Heart left ventricle (tissue), 16 donors: ENCODE measurements around the gene RNF175. TPM values are rescaled to one million over a fixed set of nuclear protein-coding genes. Genes with fewer than 3 reads are reported as not detected.

Experiments used
- ATAC-seq, 4 donors: fragments of 200-7000 bp; cut with Tn5 transposase; one replicate each; pipeline ENCODE4 v1.9.1; 2020 to 2022; ENCODE audit warnings: moderate library complexity in 4 of 4, mild to moderate bottlenecking in 3 of 4, moderate number of reproducible peaks in 1 of 4
- DNase-seq, 5 donors: peaks; one replicate each; pipeline ENCODE4 v3.0.0-alpha.2; 2020
- H3K27ac ChIP-seq, 12 donors: fragments of 200-600 bp; sonication (generic) in 4 of 12; one replicate each; pipeline versions ENCODE4 v1.5.0 to v1.8.0; 2016 to 2022; ENCODE audit warnings: mild to moderate bottlenecking in 2 of 12
- H3K27me3 ChIP-seq, 9 donors: fragments of 200-600 bp; sonication (generic) in 2 of 9; one replicate each; pipeline versions ENCODE4 v1.5.1 to v1.8.0; 2016 to 2022; ENCODE audit warnings: mild to moderate bottlenecking in 3 of 9
- H3K36me3 ChIP-seq, 9 donors: fragments of 200-600 bp; sonication (generic) in 2 of 9; one replicate each; pipeline versions ENCODE4 v1.5.0 to v1.8.0; 2018 to 2022; ENCODE audit warnings: mild to moderate bottlenecking in 2 of 9
- H3K4me1 ChIP-seq, 12 donors: fragments of 200-600 bp; sonication (generic) in 4 of 12; one replicate each; pipeline versions ENCODE4 v1.5.0 to v1.8.0; 2016 to 2022; ENCODE audit warnings: mild to moderate bottlenecking in 3 of 12
- H3K4me3 ChIP-seq, 12 donors: fragments of 200-600 bp; sonication (generic) in 4 of 12; one replicate each; pipeline versions ENCODE4 v1.5.0 to v1.8.0; 2017 to 2022; ENCODE audit warnings: mild to moderate bottlenecking in 9 of 12, moderate library complexity in 4 of 12
- H3K9me3 ChIP-seq, 12 donors: fragments of 200-600 bp; sonication (generic) in 4 of 12; one replicate each; pipeline versions ENCODE4 v1.5.0 to v1.8.0; 2016 to 2022; ENCODE audit warnings: mild to moderate bottlenecking in 1 of 12
- POLR2A ChIP-seq, 2 donors: fragments of 450-650 bp; IDR thresholded peaks; one replicate each; pipeline ENCODE4 v1.6.1; 2017; ENCODE audit warnings: antibody characterized with exemption in 2 of 2, mild to moderate bottlenecking in 2 of 2, moderate library complexity in 2 of 2
- WGBS, 4 donors: extraction: QIAGEN DNeasy Blood & Tissue Kit in 2 of 4; methylation state at CpG; one replicate each; pipeline versions ENCODE4 v1.1.5 to v1.1.7; 2013 to 2018; 5-methylcytosine and 5-hydroxymethylcytosine counted together
- intact Hi-C, 10 donors: fragments of 100-400 bp; cut with DNase I; formaldehyde crosslinking; loops; one replicate each; pipeline versions ENCODE4 v1.11.1 to v1.14.2; 2022
- polyA plus RNA-seq, 2 donors: library from polyadenylated mRNA; stranded (reverse); fragments of 200-250 nt; gene quantifications; one replicate each; pipeline ENCODE4 v1.2.3, GENCODE V29; 2013
- total RNA-seq, 9 donors: library from RNA; depleted of rRNA in 2 of 9; stranded (reverse); fragments of >200 nt in 2 of 9; fragmentation: NEBNext Ultra II Directional in 3 of 9; extraction: Animal tissue kit (Norgen Biotek cat#: 25700) in 3 of 9; gene quantifications; one replicate each; pipeline versions ENCODE4 v1.1.0 to v1.2.4, GENCODE V29; 2016 to 2023
- TF ChIP-seq, protein P1 (sequence below), 12 donors: fragments of 200-600 bp; sonication (generic) in 4 of 12; IDR thresholded peaks; one replicate each; pipeline versions ENCODE4 v1.5.0 to v1.8.0; 2018 to 2022; ENCODE audit warnings: antibody characterized with exemption in 12 of 12, mild to moderate bottlenecking in 5 of 12
- donor health status: ischemic (EF 13 %, LVEDD 7.1; RV severe dilation, severe dysfunction).
- donor health status: healthy with polysubstance abuse.
- donor health status: DM: no; HTN: yes; CAD: no.
- donor health status: DM: no; HTN: no; CAD: no.
- donor health status: ischemic (EF 25% LVEDD 6.9; RV normal size, moderate dysfunction).
- donor health status: ischemic (EF 25% LVEDD 5.7; RV mildly dilated, moderate dysfunction).
- donor health status: healthy.
- donor health status: DM: yes; HTN: yes; CAD: no.
- donor health status: ischemic (EF 35%, LVEDD 5.7; RV mildly dilated, moderate dysfunction).
- donor health status: nonischemic (EF 11% LVEDD 7.7; RV severe dilation, severe dysfunction).
- donor health status: DM: yes; HTN: yes; CAD: no.
- donor health status: PGD.
- donor health status: ischemic (EF 29% LVEDD 5.4; RV normal size, mild dysfunction).
- donor health status: nonischemic (EF 23%, LVEDD 6.1; RV moderate dilation, normal function).

Gene RNF175
- total and polyA plus RNA-seq, 11 donors: 0.16 to 1.1 (median 0.55) TPM; not detected in 1

GRCh38 chr4:153704522-153704921 is 55.3 kb downstream of the RNF175 start:
- DNase-seq: no peak
- TF ChIP-seq POLR2A (IDR thresholded peaks at IDR 0.05): no peak
- TF ChIP-seq, protein P1, sequence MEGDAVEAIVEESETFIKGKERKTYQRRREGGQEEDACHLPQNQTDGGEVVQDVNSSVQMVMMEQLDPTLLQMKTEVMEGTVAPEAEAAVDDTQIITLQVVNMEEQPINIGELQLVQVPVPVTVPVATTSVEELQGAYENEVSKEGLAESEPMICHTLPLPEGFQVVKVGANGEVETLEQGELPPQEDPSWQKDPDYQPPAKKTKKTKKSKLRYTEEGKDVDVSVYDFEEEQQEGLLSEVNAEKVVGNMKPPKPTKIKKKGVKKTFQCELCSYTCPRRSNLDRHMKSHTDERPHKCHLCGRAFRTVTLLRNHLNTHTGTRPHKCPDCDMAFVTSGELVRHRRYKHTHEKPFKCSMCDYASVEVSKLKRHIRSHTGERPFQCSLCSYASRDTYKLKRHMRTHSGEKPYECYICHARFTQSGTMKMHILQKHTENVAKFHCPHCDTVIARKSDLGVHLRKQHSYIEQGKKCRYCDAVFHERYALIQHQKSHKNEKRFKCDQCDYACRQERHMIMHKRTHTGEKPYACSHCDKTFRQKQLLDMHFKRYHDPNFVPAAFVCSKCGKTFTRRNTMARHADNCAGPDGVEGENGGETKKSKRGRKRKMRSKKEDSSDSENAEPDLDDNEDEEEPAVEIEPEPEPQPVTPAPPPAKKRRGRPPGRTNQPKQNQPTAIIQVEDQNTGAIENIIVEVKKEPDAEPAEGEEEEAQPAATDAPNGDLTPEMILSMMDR (IDR thresholded peaks at IDR 0.05): no peak
- no peaks in the 10 kb centered on the region for H3K9me3 ChIP-seq
- 91 to 100% (median 93%) methylated on average over 1 to 7 of the region's 7 CpGs for WGBS, 4 donors
- intact Hi-C loops: no loop called here
- no peak for ATAC-seq
- H3K36me3 ChIP-seq: peaks cover 0 to 18% (median 0%) of the 10 kb centered on the region in 9 donors
- H3K27ac ChIP-seq: no peak overlapping the region
- H3K4me3 ChIP-seq: no peak overlapping the region
- H3K27me3 ChIP-seq: peaks cover 0 to 4% (median 0%) of the 10 kb centered on the region in 9 donors
- peaks cover 0 to 29% (median 0%) of the 10 kb centered on the region in 12 donors for H3K4me1 ChIP-seq

- Histone ChIP-seq H3K4me3 (peak overlapping the region; percentile 33 to 84 (median 64)), H3K27ac (peak overlapping the region in 6 of 12 donors; percentile 10 to 92 (median 34)), H3K9me3 (peaks cover 0 to 28% (median 18%) of the 10 kb centered on the region in 12 donors), H3K36me3 (peaks cover 0 to 24% (median 0%) of the 10 kb centered on the region in 9 donors), H3K4me1 (peaks cover 0 to 18% (median 8%) of the 10 kb centered on the region in 12 donors), H3K27me3 (peaks cover 0 to 32% (median 5%) of the 10 kb centered on the region in 9 donors)
- ATAC-seq (peak in 1 of 4 donors; percentile 53), DNase-seq (no peak)
- intact Hi-C loops: no loop called here
- TF ChIP-seq, protein P1 (IDR thresholded peaks at IDR 0.05): no peak
- no peak for TF ChIP-seq POLR2A (IDR thresholded peaks at IDR 0.05)
- WGBS, 4 donors: 14 to 17% (median 14%) methylated on average over 9 of the region's 9 CpGs
These were observed 74.9 kb downstream of the RNF175 start for GRCh38 chr4:153684971-153685371.

DNA sequence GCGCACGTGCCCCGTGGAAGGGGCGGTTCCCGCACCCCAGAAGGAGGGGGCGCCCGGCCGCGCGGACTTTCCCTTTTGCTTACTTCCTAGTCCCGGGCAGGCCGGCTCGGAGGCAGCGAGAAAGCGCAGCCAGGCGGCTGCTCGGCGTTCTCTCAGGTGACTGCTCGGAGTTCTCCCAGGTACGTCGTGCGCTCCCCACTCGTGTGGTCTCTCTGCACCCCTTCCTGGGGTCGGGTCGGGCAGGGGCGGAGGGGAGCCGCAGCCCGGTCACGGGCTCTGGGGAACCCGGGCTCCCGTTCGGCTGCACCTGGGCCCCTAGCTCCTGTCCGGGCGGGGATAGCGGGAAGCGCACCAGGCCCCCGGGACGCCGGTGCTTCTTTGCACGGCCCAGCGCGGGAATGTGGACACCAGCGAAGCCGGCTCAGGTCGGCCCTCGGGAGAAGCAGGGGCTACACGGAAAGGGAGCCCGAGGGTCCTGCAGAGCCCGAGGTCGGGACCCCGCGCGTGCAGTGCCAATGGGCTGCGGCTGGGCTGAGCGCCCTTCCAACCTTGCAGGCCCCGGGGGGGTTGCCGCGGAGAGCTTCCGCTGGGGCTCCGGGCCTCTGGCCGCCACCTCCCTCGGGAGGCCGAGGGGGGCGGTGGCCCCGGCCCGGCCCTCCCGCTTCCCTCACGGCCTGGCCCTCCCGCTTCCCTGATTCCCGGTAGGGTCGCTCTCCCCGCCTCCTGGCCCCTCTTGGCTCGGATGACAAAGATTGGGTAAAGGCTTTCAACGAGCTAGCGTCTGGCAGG is 75.4 kb downstream of the RNF175 start, which contains the start of gene TLR2:
Gene TLR2 (plus strand): TSS at position 99 of the 789 bp plus-strand sequence. CDS start 18,628 bp downstream, outside the sequence.
- ATAC-seq (peak in 3 of 4 donors; percentile 86 to 94 (median 92)), DNase-seq (peak; percentile 68 to 91 (median 70))
- TF ChIP-seq, protein P1 (IDR thresholded peaks at IDR 0.05): no peak
- TF ChIP-seq POLR2A (IDR thresholded peaks at IDR 0.05): peak in 1 of 2 donors; percentile 27
- WGBS, 4 donors: 0 to 1% (median 0%) methylated on average over 43 to 75 of the region's 75 CpGs
- intact Hi-C loops: no loop called here
- Histone ChIP-seq H3K4me3 (peak within 1 kb of the TSS; percentile 33 to 84 (median 64)), H3K27me3 (peaks cover 0 to 32% (median 5%) of the 10 kb centered on the region in 9 donors), H3K9me3 (peaks cover 0 to 22% (median 17%) of the 10 kb centered on the region in 12 donors), H3K4me1 (peaks cover 0 to 18% (median 8%) of the 10 kb centered on the region in 12 donors), H3K27ac (peak within 1 kb of the TSS in 10 of 12 donors; percentile 7 to 92 (median 26)), H3K36me3 (peaks cover 0 to 19% (median 0%) of the 10 kb centered on the region in 9 donors)

DNA sequence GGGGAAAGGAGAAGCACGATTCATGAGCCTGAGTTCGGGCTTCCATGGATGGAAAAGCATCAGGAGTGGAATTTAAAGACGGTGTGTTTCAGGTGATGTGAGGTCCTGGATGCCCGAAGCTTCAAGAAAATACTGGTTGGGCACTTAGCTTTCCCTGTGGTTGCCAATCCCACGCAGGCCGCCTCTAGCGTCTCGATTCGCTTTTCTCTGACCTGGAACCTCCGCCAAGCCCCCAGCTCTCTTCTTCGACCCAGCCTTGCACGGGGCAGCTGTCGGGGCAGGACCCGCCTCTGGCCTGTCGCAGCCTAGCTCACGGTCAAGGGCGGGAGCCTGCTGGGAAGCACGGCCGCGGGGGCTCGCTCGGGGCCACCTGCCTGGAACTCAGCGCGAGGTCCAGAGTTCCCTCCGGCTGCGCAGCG is 76.1 kb downstream of the RNF175 start:
- ATAC-seq: no peak
- Histone ChIP-seq H3K36me3 (peaks cover 0 to 12% (median 0%) of the 10 kb centered on the region in 9 donors), H3K9me3 (peaks cover 0 to 16% (median 11%) of the 10 kb centered on the region in 12 donors), H3K27ac (peak overlapping the region in 2 of 12 donors; percentile 62 to 92), H3K4me1 (peaks cover 0 to 18% (median 8%) of the 10 kb centered on the region in 12 donors), H3K4me3 (peak overlapping the region; percentile 33 to 84 (median 64)), H3K27me3 (peaks cover 0 to 32% (median 5%) of the 10 kb centered on the region in 9 donors)
- WGBS, 4 donors: 11 to 45% (median 16%) methylated on average over 7 to 27 of the region's 27 CpGs
- intact Hi-C loops: no loop called here
- no peak for DNase-seq
- no peak for TF ChIP-seq POLR2A (IDR thresholded peaks at IDR 0.05)
- TF ChIP-seq, protein P1 (IDR thresholded peaks at IDR 0.05): no peak
